Nephron (organoid): ENCODE data around the gene DCHS1.

Experiments used
- H3K27ac Mint-ChIP-seq, 3 experiments: 2 replicates each; pipeline ENCODE4 v1.8.0; 2020; ENCODE audit warnings: mixed read lengths in 3 of 3, mild to moderate bottlenecking in 2 of 3, moderate library complexity in 1 of 3
- H3K27me3 Mint-ChIP-seq: 2 replicates; pipeline ENCODE4 v1.8.0; 2021; ENCODE audit warnings: low read depth, mild to moderate bottlenecking, moderate library complexity, mixed read lengths
- H3K36me3 Mint-ChIP-seq: 2 replicates; pipeline ENCODE4 v1.8.0; 2020; ENCODE audit warnings: low read depth, mixed read lengths
- H3K4me1 Mint-ChIP-seq: 2 replicates; pipeline ENCODE4 v1.8.0; 2020; ENCODE audit warnings: mixed read lengths
- H3K4me3 Mint-ChIP-seq, 3 experiments: 2 replicates each; pipeline ENCODE4 v1.8.0; 2020; ENCODE audit warnings: mild to moderate bottlenecking in 3 of 3, mixed read lengths in 3 of 3, moderate library complexity in 2 of 3
- H3K9me3 Mint-ChIP-seq: 2 replicates; pipeline ENCODE4 v1.8.0; 2020; ENCODE audit warnings: mixed read lengths
- TF ChIP-seq, protein P1 (sequence below), 3 experiments: fragments of 200-600 bp; sonication (generic); IDR thresholded peaks; one replicate each; pipeline ENCODE4 v1.5.0; 2021; ENCODE audit warnings: antibody characterized with exemption in 3 of 3; ENCODE audit not compliant: unreplicated experiment in 3 of 3

DCHS1 gene

GRCh38 chr11:6604081-6604626 is 51.5 kb downstream of the DCHS1 start:
- Mint-ChIP-seq H3K27ac (no peak overlapping the region), H3K4me3 (no peak overlapping the region), H3K9me3 (no peaks in the 10 kb centered on the region), H3K36me3 (peaks cover 26% of the 10 kb centered on the region), H3K27me3 (no peaks in the 10 kb centered on the region), H3K4me1 (peaks cover 20% of the 10 kb centered on the region)
- TF ChIP-seq, protein P1, sequence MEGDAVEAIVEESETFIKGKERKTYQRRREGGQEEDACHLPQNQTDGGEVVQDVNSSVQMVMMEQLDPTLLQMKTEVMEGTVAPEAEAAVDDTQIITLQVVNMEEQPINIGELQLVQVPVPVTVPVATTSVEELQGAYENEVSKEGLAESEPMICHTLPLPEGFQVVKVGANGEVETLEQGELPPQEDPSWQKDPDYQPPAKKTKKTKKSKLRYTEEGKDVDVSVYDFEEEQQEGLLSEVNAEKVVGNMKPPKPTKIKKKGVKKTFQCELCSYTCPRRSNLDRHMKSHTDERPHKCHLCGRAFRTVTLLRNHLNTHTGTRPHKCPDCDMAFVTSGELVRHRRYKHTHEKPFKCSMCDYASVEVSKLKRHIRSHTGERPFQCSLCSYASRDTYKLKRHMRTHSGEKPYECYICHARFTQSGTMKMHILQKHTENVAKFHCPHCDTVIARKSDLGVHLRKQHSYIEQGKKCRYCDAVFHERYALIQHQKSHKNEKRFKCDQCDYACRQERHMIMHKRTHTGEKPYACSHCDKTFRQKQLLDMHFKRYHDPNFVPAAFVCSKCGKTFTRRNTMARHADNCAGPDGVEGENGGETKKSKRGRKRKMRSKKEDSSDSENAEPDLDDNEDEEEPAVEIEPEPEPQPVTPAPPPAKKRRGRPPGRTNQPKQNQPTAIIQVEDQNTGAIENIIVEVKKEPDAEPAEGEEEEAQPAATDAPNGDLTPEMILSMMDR (IDR thresholded peaks at IDR 0.05; ENCODE audit: unreplicated experiment in 3 of 3): no peak

GRCh38 chr11:6603287-6604080 is 52.1 kb downstream of the DCHS1 start, which contains the start of the genes ILK and RRP8:
TSS of gene ILK (plus strand) at chr11:6603774. CDS start at chr11:6604272, 498 bp downstream.
TSS of gene RRP8 (minus strand) at chr11:6603616. CDS start at chr11:6603502, 114 bp downstream.
- no peaks in the 10 kb centered on the region for H3K27me3 Mint-ChIP-seq
- H3K4me3 Mint-ChIP-seq: no peak within 1 kb of the TSS
- no peak within 1 kb of the TSS for H3K27ac Mint-ChIP-seq
- no peaks in the 10 kb centered on the region for H3K9me3 Mint-ChIP-seq
- H3K4me1 Mint-ChIP-seq: peaks cover 20% of the 10 kb centered on the region
- peaks cover 25% of the 10 kb centered on the region for H3K36me3 Mint-ChIP-seq
- TF ChIP-seq, protein P1 (IDR thresholded peaks at IDR 0.05; ENCODE audit: unreplicated experiment in 3 of 3): peak in 2 of 3 experiments; percentile 9 to 20

GRCh38 chr11:6602096-6602940 is 53.3 kb downstream of the DCHS1 start:
- TF ChIP-seq, protein P1 (IDR thresholded peaks at IDR 0.05; ENCODE audit: unreplicated experiment in 3 of 3): no peak
- no peak overlapping the region for H3K27ac Mint-ChIP-seq
- no peak overlapping the region for H3K4me3 Mint-ChIP-seq
- H3K36me3 Mint-ChIP-seq: peaks cover 29% of the 10 kb centered on the region
- H3K4me1 Mint-ChIP-seq: peaks cover 16% of the 10 kb centered on the region
- H3K27me3 Mint-ChIP-seq: no peaks in the 10 kb centered on the region
- no peaks in the 10 kb centered on the region for H3K9me3 Mint-ChIP-seq

- Mint-ChIP-seq H3K9me3 (no peaks in the 10 kb centered on the region), H3K36me3 (peaks cover 32% of the 10 kb centered on the region), H3K4me3 (peak overlapping the region in 1 of 3 experiments; percentile 47), H3K27me3 (no peaks in the 10 kb centered on the region), H3K27ac (no peak overlapping the region), H3K4me1 (peaks cover 3% of the 10 kb centered on the region)
- TF ChIP-seq, protein P1 (IDR thresholded peaks at IDR 0.05; ENCODE audit: unreplicated experiment in 3 of 3): no peak
These were observed 54.6 kb downstream of the DCHS1 start for GRCh38 chr11:6601041-6601461.

- TF ChIP-seq, protein P1 (IDR thresholded peaks at IDR 0.05; ENCODE audit: unreplicated experiment in 3 of 3): no peak
- Mint-ChIP-seq H3K27ac (no peak overlapping the region), H3K4me3 (peak overlapping the region in 2 of 3 experiments; percentile 46 to 48), H3K4me1 (no peaks in the 10 kb centered on the region), H3K9me3 (no peaks in the 10 kb centered on the region), H3K27me3 (no peaks in the 10 kb centered on the region), H3K36me3 (peaks cover 39% of the 10 kb centered on the region)
These were observed 55.7 kb downstream of the DCHS1 start for GRCh38 chr11:6599881-6600390.
